ENCODE measurements around the gene SNX27. TPM values are rescaled to one million over a fixed set of nuclear protein-coding genes. Genes with fewer than 3 reads are reported as not detected.

Gene SNX27
- total and polyA plus RNA-seq, 2 experiments from 2014 or later: 40.6 to 59.7 TPM

GRCh38 chr1:151729966-151730291, 118.1 kb downstream of the SNX27 start:
- no peak overlapping the region for H3K4me3 ChIP-seq
- no peak overlapping the region for H3K4me2 ChIP-seq
- H3K27ac ChIP-seq (ENCODE audit: low read depth): no peak overlapping the region
- Mint-ChIP-seq H3K36me3 (ENCODE audit: low read depth) (no peaks in the 10 kb centered on the region), H3K27ac (no peak overlapping the region), H3K27me3 (ENCODE audit: insufficient read depth, low read depth, poor library complexity) (peaks cover 9% of the 10 kb centered on the region), H3K9me3 (no peaks in the 10 kb centered on the region), H3K4me1 (peaks cover 27% of the 10 kb centered on the region), H3K4me3 (no peak overlapping the region)
- peaks cover 24% of the 10 kb centered on the region for H3K4me1 ChIP-seq (ENCODE audit: insufficient read depth)
- no peaks in the 10 kb centered on the region for H3K27me3 ChIP-seq (ENCODE audit: insufficient read depth)
- H3F3A ChIP-seq (replicated peaks; ENCODE audit: low read depth): 0 out of 2 replicates have a peak, but pooled peaks cover 3% of the 10 kb centered on the region
- H4K20me1 ChIP-seq (replicated peaks; ENCODE audit: insufficient read depth): no peaks in the 10 kb centered on the region
- no peaks in the 10 kb centered on the region for H3K36me3 ChIP-seq (ENCODE audit: insufficient read depth)
- TF ChIP-seq CREB1 (CRISPR knock-in tag; IDR thresholded peaks at IDR 0.05; ENCODE audit: low read depth) (no peak), CTCF (conservative IDR thresholded peaks at IDR 0.05; ENCODE audit: low read depth in 2 of 2) (no peak), ZNF331 (CRISPR knock-in tag; IDR thresholded peaks at IDR 0.05; ENCODE audit: low read depth) (no peak), EZH2 (IDR thresholded peaks at IDR 0.05; ENCODE audit: low read depth, unreplicated experiment) (no peak), POLR2AphosphoS5 (IDR thresholded peaks at IDR 0.05; ENCODE audit: low read depth) (no peak), REST (IDR thresholded peaks at IDR 0.05; ENCODE audit: unreplicated experiment) (no peak), ZNF462 (CRISPR knock-in tag; IDR thresholded peaks at IDR 0.05) (no peak), EZH2phosphoT487 (IDR thresholded peaks at IDR 0.05; ENCODE audit: unreplicated experiment) (no peak), NANOG (IDR thresholded peaks at IDR 0.05; ENCODE audit: borderline replicate concordance) (no peak), ZNF114 (CRISPR knock-in tag; IDR thresholded peaks at IDR 0.05) (no peak), JUNB (IDR thresholded peaks at IDR 0.05; ENCODE audit: unreplicated experiment) (no peak), STAT1 (IDR thresholded peaks at IDR 0.05; ENCODE audit: unreplicated experiment) (no peak), ETS1 (IDR thresholded peaks at IDR 0.05) (no peak)
- no peaks in the 10 kb centered on the region for H3K79me2 ChIP-seq (replicated peaks; ENCODE audit: insufficient read depth)
- ATAC-seq: no peak
- DNase-seq (ENCODE audit: low spot score): no peak
- H3K9me2 ChIP-seq (ENCODE audit: insufficient read depth): no peaks in the 10 kb centered on the region
- H2AFZ ChIP-seq: no peak overlapping the region
